ENCODE results near the gene TSPAN9.

DNA sequence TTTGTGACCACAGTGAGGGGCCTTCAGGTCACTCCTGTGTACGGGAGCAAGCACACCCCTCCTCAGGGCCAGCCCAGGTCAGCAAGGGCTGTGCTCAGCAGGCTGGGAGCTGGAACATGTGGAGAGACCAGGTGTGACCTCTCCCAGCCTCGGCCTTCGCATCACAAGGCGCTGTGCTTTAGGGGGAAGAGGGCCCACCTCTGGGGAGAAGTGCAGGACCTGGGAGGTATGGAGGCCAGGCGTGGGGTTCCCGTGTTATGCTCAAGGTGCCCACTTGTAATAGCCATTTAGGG, 219.2 kb downstream of the TSPAN9 start:
- TF ChIP-seq, protein P1, sequence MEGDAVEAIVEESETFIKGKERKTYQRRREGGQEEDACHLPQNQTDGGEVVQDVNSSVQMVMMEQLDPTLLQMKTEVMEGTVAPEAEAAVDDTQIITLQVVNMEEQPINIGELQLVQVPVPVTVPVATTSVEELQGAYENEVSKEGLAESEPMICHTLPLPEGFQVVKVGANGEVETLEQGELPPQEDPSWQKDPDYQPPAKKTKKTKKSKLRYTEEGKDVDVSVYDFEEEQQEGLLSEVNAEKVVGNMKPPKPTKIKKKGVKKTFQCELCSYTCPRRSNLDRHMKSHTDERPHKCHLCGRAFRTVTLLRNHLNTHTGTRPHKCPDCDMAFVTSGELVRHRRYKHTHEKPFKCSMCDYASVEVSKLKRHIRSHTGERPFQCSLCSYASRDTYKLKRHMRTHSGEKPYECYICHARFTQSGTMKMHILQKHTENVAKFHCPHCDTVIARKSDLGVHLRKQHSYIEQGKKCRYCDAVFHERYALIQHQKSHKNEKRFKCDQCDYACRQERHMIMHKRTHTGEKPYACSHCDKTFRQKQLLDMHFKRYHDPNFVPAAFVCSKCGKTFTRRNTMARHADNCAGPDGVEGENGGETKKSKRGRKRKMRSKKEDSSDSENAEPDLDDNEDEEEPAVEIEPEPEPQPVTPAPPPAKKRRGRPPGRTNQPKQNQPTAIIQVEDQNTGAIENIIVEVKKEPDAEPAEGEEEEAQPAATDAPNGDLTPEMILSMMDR (IDR thresholded peaks at IDR 0.05): no peak
- no peak for TF ChIP-seq POLR2A (IDR thresholded peaks at IDR 0.05)

All from lower leg skin (tissue), 3 donors.